AG09319 (cell line): Measurements from ENCODE around the gene TAS2R1.

Experiments used
- DNase-seq: peaks from one replicate; pipeline ENCODE4 v3.0.0-alpha.2; 2010; ENCODE audit warnings: low read depth; ENCODE audit errors: extremely low read depth
- CTCF ChIP-seq: IDR thresholded peaks from 2 replicates; pipeline ENCODE4 v1.5.1; 2011; ENCODE audit warnings: low read depth, mild to moderate bottlenecking, inconsistent platforms, low read length, moderate library complexity

TAS2R1 gene

DNA sequence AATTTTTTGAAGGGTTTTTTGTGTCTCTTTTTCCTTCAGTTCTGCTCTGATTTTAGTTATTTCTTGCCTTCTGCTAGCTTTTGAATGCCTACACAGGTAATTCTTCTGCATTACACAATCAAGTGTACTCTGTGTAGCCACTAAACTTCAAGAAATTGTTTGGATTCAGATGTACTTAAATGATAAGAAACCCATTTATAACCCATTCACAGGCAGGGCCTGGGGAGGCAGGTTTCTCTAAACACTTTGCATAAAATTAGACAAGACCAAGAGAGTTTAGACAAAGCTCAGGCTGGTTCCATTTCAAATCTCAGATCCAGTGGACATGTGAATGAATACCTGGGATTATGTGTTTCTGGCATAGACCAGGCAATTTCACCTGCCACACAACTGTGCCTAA lies 43.0 kb downstream of the TAS2R1 start:
- no peak for DNase-seq
- TF ChIP-seq CTCF: no peak

- no peak for TF ChIP-seq CTCF
- no peak for DNase-seq
Observed at GRCh38 chr5:9582406-9582805, 47.7 kb downstream of the TAS2R1 start.
